ENCODE measurements around the gene RAB30. TPM values are rescaled to one million over a fixed set of nuclear protein-coding genes. Genes with fewer than 3 reads are reported as not detected.

Gene RAB30
- total RNA-seq, 3 donors from 2014 or later: 20.3 to 26.6 (median 24.2) TPM

- H3K9me3 ChIP-seq: no peaks in the 10 kb centered on the region
- TF ChIP-seq CTCF (IDR thresholded peaks at IDR 0.05): no peak
- intact Hi-C loops (cut with DNase I; ENCODE audit: low total_unique reads): no loop called here
- no peaks in the 10 kb centered on the region for H3K36me3 ChIP-seq
- H3K4me3 ChIP-seq: no peak overlapping the region
- H3K27me3 ChIP-seq: no peaks in the 10 kb centered on the region
- H3K4me1 ChIP-seq: peaks cover 0 to 6% of the 10 kb centered on the region in 2 donors
- H3K27ac ChIP-seq: no peak overlapping the region
- DNase-seq (ENCODE audit: low spot score in 2 of 2): no peak
Measured at GRCh38 chr11:83027794-83028193, 43.9 kb downstream of the RAB30 start.

- no peak for DNase-seq (ENCODE audit: low spot score in 2 of 2)
- Histone ChIP-seq H3K27ac (no peak overlapping the region), H3K4me1 (peaks cover 0 to 6% of the 10 kb centered on the region in 2 donors)
Measured at GRCh38 chr11:83027289-83027688, 44.4 kb downstream of the RAB30 start.

GRCh38 chr11:83026229-83026628 is 45.5 kb downstream of the RAB30 start:
- Histone ChIP-seq H3K27ac (no peak overlapping the region), H3K4me3 (no peak overlapping the region), H3K36me3 (no peaks in the 10 kb centered on the region), H3K27me3 (no peaks in the 10 kb centered on the region), H3K9me3 (no peaks in the 10 kb centered on the region), H3K4me1 (peaks cover 0 to 6% of the 10 kb centered on the region in 2 donors)
- intact Hi-C loops (cut with DNase I; ENCODE audit: low total_unique reads): no loop called here
- TF ChIP-seq CTCF (IDR thresholded peaks at IDR 0.05): no peak
- no peak for TF ChIP-seq POLR2AphosphoS5 (IDR thresholded peaks at IDR 0.05)
- TF ChIP-seq POLR2A (IDR thresholded peaks at IDR 0.05): no peak
- no peak for DNase-seq (ENCODE audit: low spot score in 2 of 2)

More at GRCh38 chr11:83027289-83027688, 44.4 kb downstream of the RAB30 start:
- Histone ChIP-seq H3K4me3 (no peak overlapping the region), H3K27me3 (no peaks in the 10 kb centered on the region), H3K36me3 (no peaks in the 10 kb centered on the region), H3K9me3 (no peaks in the 10 kb centered on the region)
- intact Hi-C loops (cut with DNase I; ENCODE audit: low total_unique reads): no loop called here
- TF ChIP-seq CTCF (IDR thresholded peaks at IDR 0.05) (no peak), POLR2A (IDR thresholded peaks at IDR 0.05) (no peak), POLR2AphosphoS5 (IDR thresholded peaks at IDR 0.05) (no peak)

GRCh38 chr11:83025267-83025704 is 46.4 kb downstream of the RAB30 start:
- H3K4me1 ChIP-seq: peaks cover 0 to 6% of the 10 kb centered on the region in 2 donors
- no peaks in the 10 kb centered on the region for H3K27me3 ChIP-seq
- intact Hi-C loops (cut with DNase I; ENCODE audit: low total_unique reads): no loop called here
- H3K4me3 ChIP-seq: no peak overlapping the region
- H3K36me3 ChIP-seq: no peaks in the 10 kb centered on the region
- no peak for TF ChIP-seq POLR2A (IDR thresholded peaks at IDR 0.05)
- TF ChIP-seq POLR2AphosphoS5 (IDR thresholded peaks at IDR 0.05): no peak
- TF ChIP-seq CTCF (IDR thresholded peaks at IDR 0.05): no peak
- H3K27ac ChIP-seq: peak overlapping the region in 1 of 2 donors; percentile 12
- H3K9me3 ChIP-seq: no peaks in the 10 kb centered on the region
- DNase-seq (ENCODE audit: low spot score in 2 of 2): no peak

GRCh38 chr11:83024270-83024854 is 47.3 kb downstream of the RAB30 start:
- intact Hi-C loops (cut with DNase I; ENCODE audit: low total_unique reads): no loop called here
- no peak for DNase-seq (ENCODE audit: low spot score in 2 of 2)
- Histone ChIP-seq H3K4me1 (peaks cover 0 to 6% of the 10 kb centered on the region in 2 donors), H3K4me3 (no peak overlapping the region), H3K36me3 (no peaks in the 10 kb centered on the region), H3K9me3 (no peaks in the 10 kb centered on the region), H3K27me3 (no peaks in the 10 kb centered on the region), H3K27ac (no peak overlapping the region)
- TF ChIP-seq POLR2A (IDR thresholded peaks at IDR 0.05): no peak
- TF ChIP-seq CTCF (IDR thresholded peaks at IDR 0.05): no peak
- no peak for TF ChIP-seq POLR2AphosphoS5 (IDR thresholded peaks at IDR 0.05)
